ENCODE measurements around the gene ATOX1. TPM values are rescaled to one million over a fixed set of nuclear protein-coding genes. Genes with fewer than 3 reads are reported as not detected.

The ATOX1 gene
- total and polyA plus RNA-seq, 2 of the 13 experiments (the other 11 are each of a cell fraction or from before 2014, with no cell fraction given): 62.4 to 124 TPM

DNA sequence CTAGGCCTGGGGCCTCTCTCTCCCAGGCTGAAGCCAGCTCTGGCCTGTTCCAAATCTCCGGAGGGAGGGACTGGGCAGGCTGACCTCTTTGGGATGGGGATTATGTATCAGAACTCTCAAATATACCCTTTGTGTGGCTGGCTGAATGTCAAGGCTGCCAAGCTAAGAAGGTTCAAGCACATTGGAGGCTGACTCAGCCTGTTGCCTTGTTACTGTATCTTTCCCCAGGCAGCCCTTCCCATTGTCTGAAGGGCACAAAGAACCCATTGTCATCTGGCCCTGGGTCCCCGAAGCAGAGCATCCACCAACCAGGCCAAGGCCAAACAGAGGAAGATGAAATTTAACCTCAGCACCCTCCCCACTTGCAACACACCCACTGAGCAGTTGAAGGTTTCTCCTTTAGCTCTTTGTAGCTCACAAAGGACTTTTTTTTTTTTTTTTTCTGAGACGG, 64.4 kb downstream of the ATOX1 start (continued):
- TF ChIP-seq SIX1 (CRISPR knock-in tag; IDR thresholded peaks at IDR 0.05; ENCODE audit: borderline replicate concordance) (peak; percentile 23; the same call in 1 of the 2 replicates), BCL6 (CRISPR knock-in tag; IDR thresholded peaks at IDR 0.05) (peak; percentile 74; the same call in 1 of the 2 replicates), NR2F2 (IDR thresholded peaks at IDR 0.05; ENCODE audit: borderline replicate concordance, low read depth) (no peak), ZNF510 (CRISPR knock-in tag; IDR thresholded peaks at IDR 0.05; ENCODE audit: low read depth) (no peak), ATF1 (CRISPR knock-in tag; IDR thresholded peaks at IDR 0.05) (peak; percentile 14; the same call in 1 of the 2 replicates), KMT2A (CRISPR knock-in tag; IDR thresholded peaks at IDR 0.05) (no peak), ZNF883 (CRISPR knock-in tag; IDR thresholded peaks at IDR 0.05; ENCODE audit: not compliant biosample characterization) (no peak), SAFB2 (CRISPR knock-in tag; IDR thresholded peaks at IDR 0.05; ENCODE audit: borderline replicate concordance, low read depth) (no peak), SUZ12 (IDR thresholded peaks at IDR 0.05; ENCODE audit: low read depth, low read length) (no peak), NFKB2 (CRISPR knock-in tag; IDR thresholded peaks at IDR 0.05; ENCODE audit: borderline replicate concordance) (no peak), PLRG1 (conservative IDR thresholded peaks at IDR 0.05) (no peak), KLF12 (CRISPR knock-in tag; IDR thresholded peaks at IDR 0.05; ENCODE audit: borderline replicate concordance) (no peak), ZNF788 (CRISPR knock-in tag; IDR thresholded peaks at IDR 0.05; ENCODE audit: borderline replicate concordance) (peak; percentile 81; the same call in 1 of the 2 replicates), RXRB (CRISPR knock-in tag; IDR thresholded peaks at IDR 0.05; ENCODE audit: borderline replicate concordance) (peak; percentile 70; the same call in 1 of the 2 replicates), HNF4G (IDR thresholded peaks at IDR 0.05; ENCODE audit: borderline replicate concordance, low read depth, low read length) (no peak), HNF4G (CRISPR knock-in tag; IDR thresholded peaks at IDR 0.05; ENCODE audit: borderline replicate concordance, low read depth) (no peak), ZNF263 (CRISPR knock-in tag; IDR thresholded peaks at IDR 0.05) (no peak), CBX2 (IDR thresholded peaks at IDR 0.05; ENCODE audit: low read depth, low read length) (no peak), CBX2 (CRISPR knock-in tag; IDR thresholded peaks at IDR 0.05; ENCODE audit: low read depth) (no peak), ZBTB1 (CRISPR knock-in tag; IDR thresholded peaks at IDR 0.05; ENCODE audit: borderline replicate concordance) (no peak), CAMTA2 (CRISPR knock-in tag; IDR thresholded peaks at IDR 0.05; ENCODE audit: borderline replicate concordance) (no peak), FOXA1 (IDR thresholded peaks at IDR 0.05) (no peak), FOXA1 (CRISPR knock-in tag; IDR thresholded peaks at IDR 0.05) (peak; percentile 56), NKX3-1 (CRISPR knock-in tag; IDR thresholded peaks at IDR 0.05) (no peak), HNRNPLL (IDR thresholded peaks at IDR 0.05; ENCODE audit: low read depth, low read length, poor library complexity, severe bottlenecking) (no peak)
- TF ChIP-seq, protein P1, sequence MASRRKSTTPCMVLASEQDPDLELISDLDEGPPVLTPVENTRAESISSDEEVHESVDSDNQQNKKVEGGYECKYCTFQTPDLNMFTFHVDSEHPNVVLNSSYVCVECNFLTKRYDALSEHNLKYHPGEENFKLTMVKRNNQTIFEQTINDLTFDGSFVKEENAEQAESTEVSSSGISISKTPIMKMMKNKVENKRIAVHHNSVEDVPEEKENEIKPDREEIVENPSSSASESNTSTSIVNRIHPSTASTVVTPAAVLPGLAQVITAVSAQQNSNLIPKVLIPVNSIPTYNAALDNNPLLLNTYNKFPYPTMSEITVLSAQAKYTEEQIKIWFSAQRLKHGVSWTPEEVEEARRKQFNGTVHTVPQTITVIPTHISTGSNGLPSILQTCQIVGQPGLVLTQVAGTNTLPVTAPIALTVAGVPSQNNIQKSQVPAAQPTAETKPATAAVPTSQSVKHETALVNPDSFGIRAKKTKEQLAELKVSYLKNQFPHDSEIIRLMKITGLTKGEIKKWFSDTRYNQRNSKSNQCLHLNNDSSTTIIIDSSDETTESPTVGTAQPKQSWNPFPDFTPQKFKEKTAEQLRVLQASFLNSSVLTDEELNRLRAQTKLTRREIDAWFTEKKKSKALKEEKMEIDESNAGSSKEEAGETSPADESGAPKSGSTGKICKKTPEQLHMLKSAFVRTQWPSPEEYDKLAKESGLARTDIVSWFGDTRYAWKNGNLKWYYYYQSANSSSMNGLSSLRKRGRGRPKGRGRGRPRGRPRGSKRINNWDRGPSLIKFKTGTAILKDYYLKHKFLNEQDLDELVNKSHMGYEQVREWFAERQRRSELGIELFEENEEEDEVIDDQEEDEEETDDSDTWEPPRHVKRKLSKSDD (CRISPR knock-in tag; IDR thresholded peaks at IDR 0.05; ENCODE audit: low read depth): no peak
- TF ChIP-seq, protein P2, sequence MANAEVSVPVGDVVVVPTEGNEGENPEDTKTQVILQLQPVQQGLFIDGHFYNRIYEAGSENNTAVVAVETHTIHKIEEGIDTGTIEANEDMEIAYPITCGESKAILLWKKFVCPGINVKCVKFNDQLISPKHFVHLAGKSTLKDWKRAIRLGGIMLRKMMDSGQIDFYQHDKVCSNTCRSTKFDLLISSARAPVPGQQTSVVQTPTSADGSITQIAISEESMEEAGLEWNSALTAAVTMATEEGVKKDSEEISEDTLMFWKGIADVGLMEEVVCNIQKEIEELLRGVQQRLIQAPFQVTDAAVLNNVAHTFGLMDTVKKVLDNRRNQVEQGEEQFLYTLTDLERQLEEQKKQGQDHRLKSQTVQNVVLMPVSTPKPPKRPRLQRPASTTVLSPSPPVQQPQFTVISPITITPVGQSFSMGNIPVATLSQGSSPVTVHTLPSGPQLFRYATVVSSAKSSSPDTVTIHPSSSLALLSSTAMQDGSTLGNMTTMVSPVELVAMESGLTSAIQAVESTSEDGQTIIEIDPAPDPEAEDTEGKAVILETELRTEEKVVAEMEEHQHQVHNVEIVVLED (CRISPR knock-in tag; IDR thresholded peaks at IDR 0.05; ENCODE audit: borderline replicate concordance): no peak
- TF ChIP-seq, protein P3, sequence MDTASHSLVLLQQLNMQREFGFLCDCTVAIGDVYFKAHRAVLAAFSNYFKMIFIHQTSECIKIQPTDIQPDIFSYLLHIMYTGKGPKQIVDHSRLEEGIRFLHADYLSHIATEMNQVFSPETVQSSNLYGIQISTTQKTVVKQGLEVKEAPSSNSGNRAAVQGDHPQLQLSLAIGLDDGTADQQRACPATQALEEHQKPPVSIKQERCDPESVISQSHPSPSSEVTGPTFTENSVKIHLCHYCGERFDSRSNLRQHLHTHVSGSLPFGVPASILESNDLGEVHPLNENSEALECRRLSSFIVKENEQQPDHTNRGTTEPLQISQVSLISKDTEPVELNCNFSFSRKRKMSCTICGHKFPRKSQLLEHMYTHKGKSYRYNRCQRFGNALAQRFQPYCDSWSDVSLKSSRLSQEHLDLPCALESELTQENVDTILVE (CRISPR knock-in tag; IDR thresholded peaks at IDR 0.05): no peak

Measured in HepG2 (cell line).